ENCODE data around the gene PRRC2C.
"Not testable (repeated sequence)": the region's sequence is repeated elsewhere in the genome, so short reads cannot be mapped to it uniquely, and the experiment has no call there.

PRRC2C gene

GRCh38 chr1:171545523-171545922 is 60.2 kb downstream of the PRRC2C start:
- no peak for DNase-seq (ENCODE audit: low read depth)
- Histone ChIP-seq H3K36me3 (ENCODE audit: control insufficient read depth, insufficient read depth, low read length, severe bottlenecking) (peaks cover 93% of the 10 kb centered on the region), H3K9me3 (ENCODE audit: control insufficient read depth, low read length) (no peaks in the 10 kb centered on the region), H3K4me1 (ENCODE audit: control insufficient read depth, insufficient read depth, low read length) (no peaks in the 10 kb centered on the region), H3K4me3 (ENCODE audit: low read length) (no peak overlapping the region), H3K9ac (ENCODE audit: low read length) (no peak overlapping the region), H3K27me3 (replicated peaks; ENCODE audit: control insufficient read depth, insufficient read depth, low read length) (no peaks in the 10 kb centered on the region)

GRCh38 chr1:171550050-171550449 is 64.7 kb downstream of the PRRC2C start:
- H3K9ac ChIP-seq (ENCODE audit: low read length) = no peak overlapping the region
- peaks cover 53% of the 10 kb centered on the region for H3K36me3 ChIP-seq (ENCODE audit: control insufficient read depth, insufficient read depth, low read length, severe bottlenecking)
- no peak for DNase-seq (ENCODE audit: low read depth)
- no peaks in the 10 kb centered on the region for H3K9me3 ChIP-seq (ENCODE audit: control insufficient read depth, low read length)
- no peak overlapping the region for H3K4me3 ChIP-seq (ENCODE audit: low read length)
- no peaks in the 10 kb centered on the region for H3K27me3 ChIP-seq (replicated peaks; ENCODE audit: control insufficient read depth, insufficient read depth, low read length)
- H3K4me1 ChIP-seq (ENCODE audit: control insufficient read depth, insufficient read depth, low read length) = no peaks in the 10 kb centered on the region

DNA sequence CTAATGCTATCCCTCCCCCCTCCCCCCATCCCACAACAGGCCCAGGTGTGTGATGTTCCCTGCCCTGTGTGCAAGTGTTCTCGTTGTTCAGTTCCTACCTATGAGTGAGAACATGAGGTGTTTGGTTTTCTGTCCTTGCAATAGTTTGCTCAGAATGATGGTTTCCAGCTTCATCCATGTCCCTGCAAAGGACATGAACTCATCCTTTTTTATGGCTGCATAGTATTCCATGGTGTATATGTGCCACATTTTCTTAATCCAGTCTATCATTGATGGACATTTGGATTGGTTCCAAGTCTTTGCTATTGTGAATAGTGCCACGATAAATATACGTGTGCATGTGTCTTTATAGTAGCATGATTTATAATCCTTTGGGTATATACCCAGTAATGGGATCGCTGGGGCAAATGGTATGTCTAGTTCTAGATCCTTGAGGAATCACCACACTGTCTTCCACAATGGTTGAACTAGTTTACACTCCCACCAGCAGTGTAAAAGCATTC is 65.3 kb downstream of the PRRC2C start:
- H3K4me3 ChIP-seq (ENCODE audit: low read length); H3K9me3 ChIP-seq (ENCODE audit: control insufficient read depth, low read length); H3K9ac ChIP-seq (ENCODE audit: low read length); H3K27me3 ChIP-seq (replicated peaks; ENCODE audit: control insufficient read depth, insufficient read depth, low read length); DNase-seq (ENCODE audit: low read depth); H3K4me1 ChIP-seq (ENCODE audit: control insufficient read depth, insufficient read depth, low read length): not testable (repeated sequence)
- peaks cover 50% of the 10 kb centered on the region for H3K36me3 ChIP-seq (ENCODE audit: control insufficient read depth, insufficient read depth, low read length, severe bottlenecking)

DNA sequence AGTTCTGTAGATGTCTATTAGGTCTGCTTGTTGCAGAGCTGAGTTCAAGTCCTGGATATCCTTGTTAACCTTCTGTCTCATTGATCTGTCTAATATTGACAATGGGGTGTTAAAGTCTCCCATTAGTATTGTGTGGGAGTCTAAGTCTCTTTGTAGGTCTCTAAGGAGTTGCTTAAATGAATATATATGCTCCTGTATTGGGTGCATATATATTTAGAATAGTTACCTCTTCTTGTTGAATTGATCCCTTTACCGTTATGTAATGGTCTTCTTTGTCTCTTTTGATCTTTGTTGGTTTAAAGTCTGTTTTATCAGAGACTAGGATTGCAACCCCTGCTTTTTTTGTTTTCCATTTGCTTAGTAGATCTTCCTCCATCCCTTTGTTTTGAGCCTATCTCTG is 68.6 kb downstream of the PRRC2C start:
- H3K36me3 ChIP-seq (ENCODE audit: control insufficient read depth, insufficient read depth, low read length, severe bottlenecking) = peaks cover 51% of the 10 kb centered on the region
- DNase-seq (ENCODE audit: low read depth) = peak; percentile 30

DNA sequence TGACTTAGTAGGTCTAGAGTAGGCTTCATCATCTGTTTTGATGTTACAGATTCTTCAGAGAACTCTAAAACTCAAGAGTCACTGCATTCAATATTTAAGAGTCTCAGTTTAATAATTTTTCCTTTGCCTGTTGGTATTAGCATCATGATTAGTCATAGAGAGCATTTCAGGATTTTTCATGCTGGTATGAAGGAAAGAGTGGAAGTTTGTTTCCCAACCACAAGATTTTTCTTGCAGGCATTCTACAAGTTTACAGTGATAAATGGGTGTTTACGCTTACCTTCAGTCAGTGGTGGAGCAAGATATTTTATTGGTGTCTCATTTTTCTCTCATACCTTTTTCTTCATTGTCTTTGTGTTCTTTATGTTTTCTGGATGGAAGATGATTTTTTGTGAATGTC is 78.3 kb downstream of the PRRC2C start:
- no peaks in the 10 kb centered on the region for H3K27me3 ChIP-seq (replicated peaks; ENCODE audit: control insufficient read depth, insufficient read depth, low read length)
- DNase-seq (ENCODE audit: low read depth) = peak; percentile 23
- peaks cover 95% of the 10 kb centered on the region for H3K36me3 ChIP-seq (ENCODE audit: control insufficient read depth, insufficient read depth, low read length, severe bottlenecking)

More for the DNA sequence above, 68.6 kb downstream of the PRRC2C start:
- H3K4me3 ChIP-seq (ENCODE audit: low read length); H3K9me3 ChIP-seq (ENCODE audit: control insufficient read depth, low read length); H3K9ac ChIP-seq (ENCODE audit: low read length); H3K27me3 ChIP-seq (replicated peaks; ENCODE audit: control insufficient read depth, insufficient read depth, low read length); H3K4me1 ChIP-seq (ENCODE audit: control insufficient read depth, insufficient read depth, low read length): not testable (repeated sequence)

DNA sequence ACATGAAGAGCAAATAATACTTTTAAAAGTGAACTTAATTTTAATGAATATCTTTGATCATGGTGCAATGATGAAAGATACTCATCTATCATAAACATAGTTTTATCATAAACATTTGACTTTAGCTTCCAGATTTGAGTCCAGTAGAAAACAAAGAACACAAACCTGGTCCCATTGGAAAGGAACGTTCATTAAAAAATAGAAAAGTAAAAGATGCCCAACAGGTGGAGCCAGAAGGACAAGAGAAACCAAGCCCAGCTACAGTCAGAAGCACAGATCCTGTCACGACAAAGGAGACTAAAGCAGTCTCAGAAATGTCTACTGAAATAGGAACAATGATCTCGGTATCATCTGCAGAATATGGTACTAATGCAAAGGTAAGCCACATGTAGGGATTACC is 81.1 kb downstream of the PRRC2C start:
- Histone ChIP-seq H3K4me1 (ENCODE audit: control insufficient read depth, insufficient read depth, low read length) (no peaks in the 10 kb centered on the region), H3K9ac (ENCODE audit: low read length) (no peak overlapping the region), H3K36me3 (ENCODE audit: control insufficient read depth, insufficient read depth, low read length, severe bottlenecking) (peaks cover 90% of the 10 kb centered on the region), H3K9me3 (ENCODE audit: control insufficient read depth, low read length) (no peaks in the 10 kb centered on the region), H3K27me3 (replicated peaks; ENCODE audit: control insufficient read depth, insufficient read depth, low read length) (no peaks in the 10 kb centered on the region), H3K4me3 (ENCODE audit: low read length) (no peak overlapping the region)
- DNase-seq (ENCODE audit: low read depth) = no peak

More for the DNA sequence above, 78.3 kb downstream of the PRRC2C start:
- no peaks in the 10 kb centered on the region for H3K9me3 ChIP-seq (ENCODE audit: control insufficient read depth, low read length)
- no peak overlapping the region for H3K9ac ChIP-seq (ENCODE audit: low read length)
- H3K4me1 ChIP-seq (ENCODE audit: control insufficient read depth, insufficient read depth, low read length) = no peaks in the 10 kb centered on the region
- no peak overlapping the region for H3K4me3 ChIP-seq (ENCODE audit: low read length)

DNA sequence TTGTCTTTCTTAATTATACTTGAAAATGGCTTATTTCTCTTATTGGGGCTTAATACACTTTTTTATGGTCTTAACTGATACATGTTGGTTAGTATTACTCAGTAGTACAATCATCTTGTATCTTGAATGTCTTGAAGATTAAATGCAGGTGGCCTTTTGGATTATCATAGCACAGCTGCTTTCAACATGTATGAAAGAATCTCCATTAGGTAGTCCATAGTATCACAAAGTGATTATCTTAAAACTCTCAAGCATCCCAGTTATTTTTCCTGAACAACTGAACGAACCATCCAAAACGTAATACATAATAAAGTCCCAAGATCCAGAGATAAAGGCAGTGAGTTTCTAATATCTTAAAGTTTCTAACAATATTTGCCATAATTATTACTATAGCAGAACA is 85.0 kb downstream of the PRRC2C start:
- Histone ChIP-seq H3K9me3 (ENCODE audit: control insufficient read depth, low read length) (no peaks in the 10 kb centered on the region), H3K9ac (ENCODE audit: low read length) (no peak overlapping the region), H3K4me1 (ENCODE audit: control insufficient read depth, insufficient read depth, low read length) (no peaks in the 10 kb centered on the region), H3K36me3 (ENCODE audit: control insufficient read depth, insufficient read depth, low read length, severe bottlenecking) (peaks cover 80% of the 10 kb centered on the region), H3K4me3 (ENCODE audit: low read length) (no peak overlapping the region), H3K27me3 (replicated peaks; ENCODE audit: control insufficient read depth, insufficient read depth, low read length) (no peaks in the 10 kb centered on the region)
- no peak for DNase-seq (ENCODE audit: low read depth)

- no peaks in the 10 kb centered on the region for H3K27me3 ChIP-seq (replicated peaks; ENCODE audit: control insufficient read depth, insufficient read depth, low read length)
- no peaks in the 10 kb centered on the region for H3K4me1 ChIP-seq (ENCODE audit: control insufficient read depth, insufficient read depth, low read length)
- H3K9ac ChIP-seq (ENCODE audit: low read length) = no peak overlapping the region
- DNase-seq (ENCODE audit: low read depth) = no peak
- H3K4me3 ChIP-seq (ENCODE audit: low read length) = no peak overlapping the region
- H3K9me3 ChIP-seq (ENCODE audit: control insufficient read depth, low read length) = no peaks in the 10 kb centered on the region
- peaks cover 87% of the 10 kb centered on the region for H3K36me3 ChIP-seq (ENCODE audit: control insufficient read depth, insufficient read depth, low read length, severe bottlenecking)
Observed at GRCh38 chr1:171576144-171576543, 90.8 kb downstream of the PRRC2C start.

DNA sequence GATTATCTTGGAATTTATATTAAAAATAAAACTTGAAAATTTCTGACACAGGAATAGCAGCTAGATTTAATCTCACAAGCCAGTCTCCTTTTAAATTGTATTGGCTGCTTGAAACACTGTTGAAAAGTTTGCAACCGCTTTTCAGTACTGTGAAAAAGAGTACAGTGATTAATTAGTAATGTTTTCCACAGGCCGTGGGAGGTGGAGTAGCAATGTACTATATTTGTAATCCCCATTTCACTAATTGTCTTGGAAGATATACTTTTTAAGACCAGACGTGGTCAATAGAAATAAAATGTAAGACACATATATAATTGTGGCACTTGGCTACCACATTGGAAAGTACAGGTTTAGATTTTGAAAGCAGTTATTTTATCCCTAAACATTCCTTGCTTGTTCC is 95.9 kb downstream of the PRRC2C start:
- no peaks in the 10 kb centered on the region for H3K9me3 ChIP-seq (ENCODE audit: control insufficient read depth, low read length)
- no peak overlapping the region for H3K9ac ChIP-seq (ENCODE audit: low read length)
- peaks cover 94% of the 10 kb centered on the region for H3K36me3 ChIP-seq (ENCODE audit: control insufficient read depth, insufficient read depth, low read length, severe bottlenecking)
- DNase-seq (ENCODE audit: low read depth) = no peak
- H3K4me1 ChIP-seq (ENCODE audit: control insufficient read depth, insufficient read depth, low read length) = no peaks in the 10 kb centered on the region
- no peaks in the 10 kb centered on the region for H3K27me3 ChIP-seq (replicated peaks; ENCODE audit: control insufficient read depth, insufficient read depth, low read length)
- H3K4me3 ChIP-seq (ENCODE audit: low read length) = no peak overlapping the region

DNA sequence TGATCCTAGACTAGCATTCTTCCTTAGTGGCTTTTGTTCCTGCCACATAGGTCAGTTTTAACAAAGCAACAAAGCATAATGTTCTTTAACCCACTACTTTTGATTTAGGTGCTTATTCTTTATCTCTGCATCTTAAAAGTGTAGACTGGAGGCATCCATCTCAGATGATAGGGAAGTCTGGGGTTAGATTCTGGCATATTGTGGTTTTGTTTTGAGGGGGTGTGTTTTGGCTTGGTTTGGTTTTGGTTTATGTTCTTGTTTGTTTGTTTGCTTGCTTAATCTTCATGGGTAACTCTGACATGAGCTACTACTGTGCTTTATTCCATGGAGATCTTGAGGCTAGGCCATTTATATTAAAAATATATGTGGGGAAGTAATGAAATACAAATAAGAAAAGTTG is 96.4 kb downstream of the PRRC2C start:
- no peaks in the 10 kb centered on the region for H3K4me1 ChIP-seq (ENCODE audit: control insufficient read depth, insufficient read depth, low read length)
- H3K9ac ChIP-seq (ENCODE audit: low read length) = no peak overlapping the region
- no peaks in the 10 kb centered on the region for H3K9me3 ChIP-seq (ENCODE audit: control insufficient read depth, low read length)
- no peaks in the 10 kb centered on the region for H3K27me3 ChIP-seq (replicated peaks; ENCODE audit: control insufficient read depth, insufficient read depth, low read length)
- DNase-seq (ENCODE audit: low read depth) = no peak
- H3K36me3 ChIP-seq (ENCODE audit: control insufficient read depth, insufficient read depth, low read length, severe bottlenecking) = peaks cover 91% of the 10 kb centered on the region
- no peak overlapping the region for H3K4me3 ChIP-seq (ENCODE audit: low read length)

DNA sequence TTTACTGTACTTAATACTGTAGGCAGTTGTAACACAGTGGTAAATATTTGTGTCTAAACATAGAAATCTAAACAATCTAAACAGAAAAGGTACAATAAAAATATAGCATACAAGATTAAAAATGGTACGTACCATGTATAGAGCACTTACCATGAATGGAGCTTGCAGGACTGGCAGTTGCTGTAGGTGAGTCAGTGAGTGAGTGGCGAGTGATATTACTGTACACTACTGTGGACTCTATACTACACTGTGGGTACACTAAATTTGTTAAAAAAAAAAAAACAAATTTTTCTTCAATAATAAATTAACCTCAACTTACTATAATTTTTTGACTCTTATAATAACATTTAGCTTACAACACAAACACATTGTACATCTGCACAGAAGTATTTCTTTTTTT is 97.3 kb downstream of the PRRC2C start:
- DNase-seq (ENCODE audit: low read depth) = no peak
- Histone ChIP-seq H3K36me3 (ENCODE audit: control insufficient read depth, insufficient read depth, low read length, severe bottlenecking) (peaks cover 91% of the 10 kb centered on the region), H3K9me3 (ENCODE audit: control insufficient read depth, low read length) (no peaks in the 10 kb centered on the region), H3K27me3 (replicated peaks; ENCODE audit: control insufficient read depth, insufficient read depth, low read length) (no peaks in the 10 kb centered on the region), H3K9ac (ENCODE audit: low read length) (no peak overlapping the region), H3K4me3 (ENCODE audit: low read length) (no peak overlapping the region), H3K4me1 (ENCODE audit: control insufficient read depth, insufficient read depth, low read length) (no peaks in the 10 kb centered on the region)

- no peaks in the 10 kb centered on the region for H3K9me3 ChIP-seq (ENCODE audit: control insufficient read depth, low read length)
- H3K27me3 ChIP-seq (replicated peaks; ENCODE audit: control insufficient read depth, insufficient read depth, low read length) = no peaks in the 10 kb centered on the region
- no peaks in the 10 kb centered on the region for H3K4me1 ChIP-seq (ENCODE audit: control insufficient read depth, insufficient read depth, low read length)
- no peak overlapping the region for H3K9ac ChIP-seq (ENCODE audit: low read length)
- H3K36me3 ChIP-seq (ENCODE audit: control insufficient read depth, insufficient read depth, low read length, severe bottlenecking) = peaks cover 91% of the 10 kb centered on the region
- no peak overlapping the region for H3K4me3 ChIP-seq (ENCODE audit: low read length)
- DNase-seq (ENCODE audit: low read depth) = peak; percentile 6
Observed at GRCh38 chr1:171583591-171584201, 98.4 kb downstream of the PRRC2C start.

All from adipocyte (in vitro differentiated cells).